Amniotic epithelial cell (primary cell): ENCODE data around the gene PTPN5.
A peak's percentile ranks its signal among the peaks of the same experiment; 100 is the strongest.

Source experiments
- DNase-seq: peaks from one replicate; pipeline ENCODE4 v3.0.0-alpha.2; 2010; ENCODE audit warnings: low read depth

The PTPN5 gene

DNA sequence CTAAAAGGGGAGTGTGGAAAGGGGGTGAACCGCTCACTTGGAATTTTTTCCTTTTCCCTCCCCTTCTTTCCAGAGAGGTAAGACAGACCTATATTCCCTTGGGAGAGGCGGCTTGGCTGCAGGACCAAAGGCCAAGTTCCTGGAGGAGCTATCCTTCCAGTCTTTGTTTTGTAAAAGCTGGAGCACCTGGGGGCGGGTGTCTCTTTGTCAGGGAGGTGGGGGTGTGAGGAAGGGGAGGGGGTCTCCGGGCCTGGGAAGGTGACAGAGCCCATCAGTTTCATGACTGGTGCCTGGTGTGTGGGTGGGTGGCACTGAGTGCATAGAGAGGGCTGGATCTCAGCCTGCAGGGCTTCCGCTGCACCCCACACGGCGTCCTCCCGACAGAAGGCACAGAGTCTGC is 18.5 kb downstream of the PTPN5 start:
- DNase-seq: no peak

DNA sequence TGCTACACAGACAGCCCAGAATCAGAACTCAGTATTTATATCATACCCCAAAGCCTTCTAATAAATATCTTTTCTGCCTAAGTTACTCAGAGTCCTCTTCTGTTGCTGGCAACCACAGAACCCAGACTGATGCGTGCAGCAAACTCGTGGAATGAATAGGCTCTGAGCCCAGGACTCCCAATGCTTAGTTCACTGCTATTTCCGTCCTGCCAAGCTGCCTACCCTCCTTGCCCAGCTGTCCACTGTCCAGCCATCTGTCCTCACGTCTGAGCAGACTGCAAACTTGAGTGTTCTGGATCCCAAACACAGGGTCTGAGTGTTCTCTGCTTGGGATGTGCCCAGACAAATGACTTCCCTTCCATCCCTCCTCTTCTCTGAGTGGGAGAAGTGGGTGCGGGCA is 19.4 kb downstream of the PTPN5 start:
- DNase-seq: no peak

DNA sequence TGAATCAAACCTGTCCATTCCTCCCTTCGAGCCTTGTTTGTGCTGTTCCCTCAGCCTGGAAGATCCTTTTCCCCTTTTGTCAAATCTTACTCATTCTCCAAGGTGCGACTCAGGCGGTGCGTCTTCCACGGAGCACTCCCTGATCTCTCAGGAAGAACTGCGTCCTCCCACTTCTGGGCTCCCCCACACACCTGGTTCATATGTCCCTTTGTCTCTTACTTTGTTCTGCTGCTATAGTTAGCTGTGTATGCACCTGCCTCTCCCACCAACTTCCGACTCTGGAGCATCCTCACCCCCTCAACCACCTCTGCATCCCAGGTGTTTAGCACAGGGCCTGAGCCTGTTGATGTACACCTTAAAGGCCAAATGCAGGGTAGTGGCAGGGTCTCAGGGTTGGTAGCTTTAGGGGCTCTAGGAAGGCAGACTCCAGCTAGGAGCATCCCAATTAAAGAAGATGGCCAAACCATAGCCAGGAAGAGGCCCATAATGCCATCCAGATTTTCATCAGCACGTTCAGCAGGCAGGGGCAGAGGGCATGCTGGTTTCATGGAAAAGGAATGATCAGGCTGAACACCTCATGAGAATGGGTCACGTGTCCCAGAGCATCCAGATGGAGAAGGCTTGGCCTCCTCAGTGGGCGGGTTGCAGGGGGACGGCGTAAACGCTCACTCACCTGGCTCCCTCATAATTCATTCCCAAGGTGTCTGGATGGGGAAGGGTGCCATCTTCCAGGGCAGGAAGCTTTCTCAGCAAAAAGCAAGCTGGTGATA is 20.1 kb downstream of the PTPN5 start:
- no peak for DNase-seq

DNA sequence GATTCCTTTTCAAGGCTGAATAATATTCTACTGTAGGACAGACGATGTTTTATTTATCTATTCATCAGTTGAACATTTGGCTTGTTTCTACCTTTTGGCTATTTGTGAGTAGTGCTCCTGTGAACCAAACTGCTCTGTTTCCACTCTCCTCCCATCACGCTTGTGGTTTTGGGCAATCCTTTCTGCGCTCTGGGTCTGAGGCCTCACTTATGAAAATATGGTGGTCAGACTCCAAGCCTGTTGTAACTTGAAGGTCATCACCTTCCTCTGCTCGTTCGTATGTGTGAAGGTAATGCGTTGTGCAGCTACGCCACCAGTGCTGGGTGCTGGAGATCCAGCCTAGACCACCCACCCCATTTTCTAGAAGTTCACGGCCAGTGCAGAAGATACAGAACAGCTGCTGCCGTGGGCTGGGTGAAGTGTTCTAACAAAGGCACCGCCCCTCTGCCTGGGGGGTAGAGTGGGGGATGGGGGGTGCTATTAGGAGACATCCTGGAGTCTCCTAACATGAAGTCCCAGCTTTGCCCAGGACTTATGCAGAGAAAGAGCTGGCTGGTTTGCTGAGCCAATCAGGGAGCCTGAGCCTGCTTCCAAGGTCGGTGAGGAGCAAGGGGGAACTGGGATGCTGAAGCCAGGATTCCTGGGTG is 21.0 kb downstream of the PTPN5 start:
- DNase-seq: no peak

DNA sequence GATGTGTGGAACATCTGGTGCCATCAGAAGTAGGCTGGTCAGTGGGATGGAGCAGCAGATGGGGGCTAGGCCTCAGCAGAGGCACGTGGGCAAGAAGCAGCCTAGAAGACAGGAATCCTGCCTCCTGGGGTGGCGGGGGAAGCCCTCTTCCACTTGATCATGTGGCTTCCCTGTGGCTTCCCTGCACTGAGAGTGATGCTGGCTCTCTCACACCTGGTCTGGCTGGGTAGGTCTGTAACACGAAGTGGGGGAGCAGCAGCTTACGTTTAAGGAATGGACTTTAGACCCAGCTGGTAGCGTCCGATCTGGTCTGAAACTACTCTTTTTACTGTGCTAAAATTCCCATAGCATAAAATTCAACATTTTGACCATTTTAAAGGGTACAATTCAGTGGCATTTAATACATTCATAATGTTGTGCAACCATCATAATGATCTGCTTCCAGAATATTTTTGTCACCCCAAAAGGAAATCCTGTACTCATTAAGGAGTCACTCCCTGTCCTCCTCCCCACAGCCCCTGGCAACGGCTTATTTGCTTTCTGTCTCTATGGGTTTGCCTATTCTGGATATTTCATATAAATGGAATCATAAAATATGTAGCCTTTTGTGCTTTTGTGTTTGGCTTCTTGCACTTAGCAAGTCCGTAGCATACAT is 21.7 kb downstream of the PTPN5 start:
- DNase-seq: no peak

DNA sequence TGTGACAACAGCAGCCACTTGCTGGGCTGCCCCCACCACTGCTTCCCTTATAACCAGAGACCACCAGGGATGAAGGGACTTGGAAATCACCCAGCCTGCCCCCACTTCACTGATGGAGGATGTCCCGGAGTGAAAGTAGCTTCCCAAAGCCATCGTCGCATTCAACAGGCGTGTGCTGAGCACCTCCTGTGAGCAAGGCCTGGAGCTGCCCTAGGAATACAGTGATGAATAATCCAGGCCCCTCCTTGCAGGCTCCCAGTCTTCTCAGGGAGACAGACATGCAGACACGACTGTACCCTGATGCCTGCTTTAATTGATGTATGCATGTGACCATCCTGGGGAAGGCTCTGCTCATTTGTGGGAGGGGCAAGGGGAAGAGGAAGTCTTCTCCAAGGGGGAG is 22.6 kb downstream of the PTPN5 start:
- DNase-seq: no peak

DNA sequence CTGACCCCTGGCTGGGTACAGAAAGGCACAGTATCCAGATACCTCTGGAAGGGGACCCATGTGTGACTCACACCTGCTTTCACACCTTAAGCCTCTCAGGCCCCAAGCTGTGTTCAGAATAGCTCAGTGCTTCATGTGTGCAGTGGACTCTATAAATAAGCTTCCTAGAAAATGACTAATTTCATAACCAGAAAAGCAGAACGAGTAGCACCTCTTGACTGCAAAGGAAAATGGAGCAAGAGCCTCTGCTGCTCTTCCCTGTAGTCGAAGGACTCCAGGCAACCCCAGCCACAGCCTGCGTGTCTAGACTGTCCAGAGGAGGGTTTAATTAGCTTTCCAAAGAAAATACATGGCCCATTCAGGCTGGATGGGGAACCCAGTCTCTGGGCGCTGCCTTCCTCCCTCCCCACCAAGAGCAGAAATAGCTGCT is 23.1 kb downstream of the PTPN5 start:
- no peak for DNase-seq

DNA sequence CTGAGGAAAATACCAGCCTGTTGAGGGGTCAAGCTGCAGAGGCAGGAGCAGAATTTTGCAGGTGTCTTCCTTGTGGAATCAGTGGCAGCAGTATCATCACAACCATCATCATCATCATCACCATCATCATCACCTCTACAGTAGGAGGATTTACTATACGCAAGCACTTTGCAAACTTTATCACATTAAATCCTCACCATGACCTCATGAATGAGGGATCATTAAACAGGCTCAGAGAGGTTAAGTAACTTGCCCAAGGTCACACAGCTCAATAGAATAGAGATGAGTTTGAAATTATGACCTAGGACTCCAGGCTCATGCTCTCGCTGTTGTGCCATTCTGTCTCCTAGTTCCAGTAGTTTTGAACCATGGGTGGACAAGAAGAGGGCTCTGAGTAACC is 25.6 kb downstream of the PTPN5 start:
- no peak for DNase-seq

DNA sequence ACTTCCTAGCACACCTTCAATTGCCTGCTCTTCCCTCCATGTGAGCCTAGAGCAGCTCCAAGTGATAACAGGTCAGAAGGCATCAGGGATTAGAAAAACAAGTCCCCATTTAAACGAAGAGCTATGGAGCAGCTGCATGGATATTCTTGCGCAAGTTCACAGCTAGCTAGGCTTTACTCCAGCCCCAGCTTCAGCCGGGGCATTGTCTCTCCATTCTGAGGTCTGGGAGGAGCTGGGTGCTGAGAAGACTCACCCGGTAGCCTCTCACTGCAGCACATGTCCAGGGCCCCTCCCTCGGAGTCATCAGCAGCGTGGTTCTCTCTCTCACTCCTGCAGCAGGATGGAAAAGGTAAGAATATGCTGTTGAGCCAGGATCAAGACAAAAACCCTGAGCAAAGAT is 26.0 kb downstream of the PTPN5 start:
- DNase-seq: peak; percentile 18

DNA sequence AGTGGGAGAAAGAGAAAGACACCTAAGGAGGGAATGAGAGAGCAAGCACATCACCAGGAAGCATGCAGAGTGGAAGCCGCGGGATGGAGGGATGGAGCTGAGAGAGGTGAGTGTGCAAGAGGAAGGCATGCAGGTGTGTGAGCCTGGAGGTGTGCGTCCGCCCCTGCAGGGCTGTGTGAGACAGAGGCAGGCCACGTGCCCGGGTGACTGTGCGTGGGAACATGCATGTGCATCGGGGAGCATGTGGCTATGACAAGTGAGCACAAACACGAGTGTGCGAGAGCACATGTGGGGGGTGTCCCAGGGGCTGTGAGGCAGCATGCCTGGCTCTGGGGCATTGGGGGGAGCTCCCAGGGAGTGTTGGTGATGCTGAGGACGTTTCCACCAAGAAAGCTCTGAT is 29.9 kb downstream of the PTPN5 start:
- DNase-seq: no peak

DNA sequence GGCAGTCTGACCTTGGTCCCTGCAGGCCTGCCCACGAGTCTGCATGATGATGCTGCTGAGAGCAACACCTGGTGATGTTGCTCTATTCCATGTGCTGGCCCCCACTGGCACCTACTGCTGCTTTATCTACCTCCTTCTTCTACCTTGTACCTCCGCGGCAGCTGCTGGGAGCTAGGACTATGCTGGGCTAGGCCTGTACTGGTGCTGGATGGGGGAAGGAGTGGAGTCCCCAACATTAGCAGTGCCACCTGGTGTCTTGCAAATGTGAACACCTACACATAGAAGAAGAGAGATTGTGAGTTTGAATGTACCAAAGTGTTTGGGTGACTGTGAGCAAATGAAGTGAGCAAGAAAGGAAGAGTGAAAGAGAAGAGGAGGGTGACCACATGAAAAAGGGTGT is 30.5 kb downstream of the PTPN5 start:
- no peak for DNase-seq

DNA sequence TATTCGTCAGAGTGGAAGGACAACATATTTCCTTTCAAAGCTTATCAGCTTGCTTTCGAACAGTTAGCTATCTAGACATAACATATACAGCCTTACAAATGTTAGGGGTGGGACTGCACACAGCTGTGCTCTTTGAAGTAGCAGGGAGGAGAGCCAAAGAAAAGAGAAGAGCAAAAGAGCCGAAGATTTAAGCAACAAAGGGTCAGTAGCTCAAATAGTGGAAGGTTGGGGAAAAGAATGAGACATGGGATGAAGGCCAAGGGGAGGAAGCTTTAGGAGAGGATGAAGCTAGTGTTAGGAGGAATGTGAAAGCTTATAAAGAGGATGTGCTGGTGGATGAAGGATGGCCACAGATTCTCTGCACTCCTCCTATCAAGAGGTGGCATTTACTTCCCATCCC is 33.8 kb downstream of the PTPN5 start:
- no peak for DNase-seq

DNA sequence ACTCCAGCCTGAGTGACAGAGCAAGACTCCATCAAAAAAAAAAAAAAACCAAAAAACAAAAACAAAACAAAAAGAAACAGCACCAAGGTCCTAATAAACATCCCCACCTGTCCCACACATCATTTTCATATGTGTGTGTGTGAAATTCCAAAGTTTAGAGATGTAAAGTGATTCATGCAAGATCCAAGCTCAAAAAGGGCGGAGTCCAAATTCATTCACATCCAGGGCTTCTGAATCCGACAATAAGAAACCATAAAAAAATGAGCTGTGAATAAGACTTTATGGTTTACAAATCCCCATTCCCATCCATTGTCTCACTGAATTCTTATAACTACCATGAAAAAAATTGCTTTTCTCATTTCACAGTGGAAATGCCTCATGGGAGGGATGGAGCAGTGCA is 34.7 kb downstream of the PTPN5 start:
- DNase-seq: no peak

DNA sequence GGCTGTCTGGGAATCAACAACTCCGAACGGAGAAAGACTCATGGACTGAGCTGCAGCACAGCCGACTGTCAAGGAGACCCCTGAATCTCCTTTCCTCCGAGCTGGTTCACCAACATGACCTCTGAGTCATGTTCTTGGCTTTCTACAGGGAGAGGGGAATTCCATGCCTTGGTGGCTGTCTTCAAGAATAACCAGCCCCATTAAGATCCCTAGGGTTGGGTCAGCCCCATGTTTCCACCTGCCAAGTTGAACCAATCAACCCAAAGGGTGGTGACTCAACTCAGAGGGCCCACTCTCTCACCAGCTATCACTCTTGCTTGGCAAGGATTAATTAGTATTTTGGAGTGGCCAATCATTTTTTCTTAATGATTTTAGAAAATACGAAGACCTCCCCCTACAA is 37.3 kb downstream of the PTPN5 start:
- no peak for DNase-seq

DNA sequence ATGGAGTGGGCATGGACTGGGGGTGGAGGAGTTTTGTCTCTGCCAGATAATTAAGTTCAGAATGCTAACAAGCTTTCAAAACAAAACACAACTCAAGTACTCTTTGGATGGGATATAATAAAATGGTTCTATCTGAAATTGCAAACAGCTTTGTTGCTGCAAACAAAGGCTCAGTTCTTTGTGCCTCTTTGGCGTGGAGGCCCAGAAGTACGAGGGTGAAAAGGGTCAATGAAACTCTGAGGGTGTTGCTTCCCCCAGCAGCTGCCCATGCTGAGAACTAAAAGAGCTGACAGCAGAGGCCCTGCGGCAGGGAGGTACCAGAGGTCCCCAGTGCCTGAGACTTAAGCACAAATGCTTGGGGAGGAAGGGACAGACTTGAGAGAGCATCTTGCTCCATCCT is 39.1 kb downstream of the PTPN5 start:
- no peak for DNase-seq

DNA sequence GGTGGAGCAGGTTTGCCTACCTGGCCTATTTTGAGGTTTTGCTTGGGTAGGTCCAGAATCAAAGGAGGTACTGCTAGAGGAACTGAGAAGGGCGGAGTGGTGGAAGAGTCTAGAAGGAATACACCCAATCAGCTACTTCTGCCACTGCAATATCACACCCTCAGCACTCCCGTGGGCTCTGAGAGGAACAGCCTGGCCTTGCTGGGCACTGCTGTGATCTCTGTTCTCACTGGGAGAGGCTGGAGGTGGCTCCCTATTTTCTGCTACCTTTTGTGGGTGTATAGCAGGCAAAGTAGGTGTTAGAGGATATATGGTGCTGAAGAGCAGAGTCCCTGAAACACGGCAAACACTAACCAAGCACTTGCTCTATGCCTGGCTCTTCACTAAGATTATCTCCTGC is 40.7 kb downstream of the PTPN5 start:
- DNase-seq: no peak

DNA sequence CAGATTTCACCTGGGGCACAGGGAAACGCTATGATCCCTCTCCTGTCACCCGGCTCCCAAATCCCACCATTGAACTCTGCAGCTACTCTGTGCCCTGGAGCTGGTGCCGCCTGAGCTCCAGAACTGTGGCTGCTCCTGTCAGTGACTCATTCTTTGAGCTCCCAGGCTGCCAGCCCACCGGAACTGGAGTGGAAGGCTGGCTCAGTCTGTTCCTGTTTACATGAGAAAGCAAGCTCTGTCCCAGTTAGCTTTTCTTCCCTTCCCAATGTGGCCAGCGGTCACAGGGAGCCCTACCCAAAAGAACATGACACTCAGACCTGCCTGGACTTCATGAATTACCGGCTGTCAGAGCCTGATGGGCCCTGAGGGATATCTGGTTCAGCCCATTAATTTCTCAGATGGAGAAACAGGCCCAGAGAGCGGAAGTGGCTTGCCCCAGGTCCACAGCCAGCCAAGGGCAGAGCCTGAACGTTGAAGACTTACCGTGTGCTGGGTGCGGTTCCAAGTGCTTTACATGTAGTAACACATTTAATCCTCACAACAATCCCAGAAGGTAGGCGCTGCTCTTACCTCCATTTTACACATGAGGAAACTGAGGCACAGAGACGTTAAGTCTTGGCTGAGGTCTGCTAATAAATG is 41.8 kb downstream of the PTPN5 start:
- DNase-seq: peak; percentile 77

DNA sequence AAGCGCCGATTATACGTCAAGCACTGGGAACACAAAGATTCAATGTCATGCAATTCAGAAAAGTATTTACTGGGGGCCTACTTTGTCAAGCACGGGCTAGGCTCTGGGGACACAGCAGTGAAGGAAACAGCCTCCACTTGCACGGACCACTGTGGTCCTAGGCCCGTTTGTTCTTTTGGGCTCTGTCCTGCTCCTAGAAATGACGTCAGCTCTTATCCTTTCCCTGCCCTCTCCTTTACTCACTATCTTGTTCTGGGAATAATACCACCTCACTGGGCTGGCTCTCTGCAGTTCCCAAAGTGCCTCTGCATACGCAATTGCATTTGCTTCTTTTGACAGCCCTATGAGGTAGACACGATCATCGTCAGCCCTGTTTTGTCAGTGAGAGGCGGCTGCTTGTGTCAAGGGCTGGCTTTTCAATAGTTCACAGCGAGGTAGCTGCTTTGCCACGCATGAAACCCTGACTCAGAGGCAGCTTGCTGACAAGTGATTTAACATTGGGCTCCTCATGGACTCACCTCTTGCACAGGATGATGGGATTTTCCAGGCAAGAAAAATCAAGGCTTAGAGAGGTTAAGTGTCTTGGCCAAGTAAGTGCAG is 42.7 kb downstream of the PTPN5 start:
- DNase-seq: peak; percentile 65

DNA sequence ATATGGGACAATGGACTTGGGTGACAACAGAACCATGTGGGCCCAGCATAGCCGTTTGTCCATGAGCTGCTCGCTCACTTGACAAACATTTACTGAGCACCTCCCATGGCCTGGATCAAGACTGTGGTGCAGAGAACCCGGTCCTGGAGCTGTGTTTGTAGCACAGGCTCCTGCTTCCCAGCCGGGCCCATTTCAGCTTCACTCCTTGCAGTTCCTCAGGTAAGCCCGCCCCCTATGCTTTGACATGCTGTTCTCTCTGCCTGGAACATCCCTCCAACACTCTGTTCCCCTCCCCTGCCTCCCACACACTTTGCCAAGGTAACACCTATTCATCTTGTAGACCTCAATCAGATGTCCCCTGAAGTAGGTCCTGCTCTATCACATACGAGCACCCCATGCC is 46.3 kb downstream of the PTPN5 start:
- DNase-seq: no peak

DNA sequence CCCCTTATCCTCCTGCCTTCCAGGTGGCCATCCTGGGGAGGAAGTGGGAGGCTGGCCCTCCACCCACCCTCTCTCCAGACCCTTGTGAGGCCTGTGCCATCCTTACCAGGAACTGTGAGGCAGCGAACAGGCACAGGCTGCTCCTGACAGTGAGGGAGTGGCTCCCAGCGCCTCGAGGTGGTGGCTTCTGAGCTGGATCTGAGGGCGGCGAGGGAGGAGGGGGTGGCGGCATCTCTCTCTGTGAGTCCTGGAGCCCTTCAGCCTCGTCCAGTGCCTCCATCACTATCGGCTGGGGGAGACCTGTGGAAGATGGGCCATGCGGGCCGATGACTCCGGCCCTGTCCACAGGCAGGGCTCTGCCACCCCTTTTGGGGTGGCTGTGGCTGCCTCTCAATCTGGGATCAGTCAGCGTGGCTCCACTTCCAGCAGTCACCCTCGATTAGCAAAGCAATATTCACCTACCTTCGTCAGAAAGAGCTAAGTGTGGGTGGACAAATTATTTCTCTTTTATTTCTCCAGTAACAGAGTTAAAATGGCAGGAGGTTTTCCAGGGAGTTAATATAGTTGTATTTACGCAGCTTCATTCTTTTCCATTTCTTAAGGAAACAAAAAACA is 47.6 kb downstream of the PTPN5 start:
- no peak for DNase-seq

DNA sequence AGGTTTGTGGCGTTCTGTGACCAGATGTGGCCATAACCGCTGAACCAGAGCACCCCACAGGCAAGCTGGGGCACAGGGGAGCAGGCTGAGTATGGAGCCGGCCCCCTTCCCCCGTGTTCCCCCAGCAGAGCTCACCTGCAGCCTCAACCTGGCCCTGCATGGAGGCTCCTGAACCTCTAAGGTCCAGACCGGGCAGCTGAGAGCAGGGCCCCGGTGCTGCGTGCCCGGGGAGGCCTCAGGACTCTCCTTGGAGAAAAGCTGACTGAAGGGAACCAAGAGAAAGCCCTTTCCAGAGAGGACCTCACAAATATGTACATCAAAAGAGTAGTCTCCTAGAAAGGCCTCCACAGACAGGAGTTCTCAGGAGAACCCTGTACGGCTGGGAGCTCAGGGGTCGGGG is 48.2 kb downstream of the PTPN5 start:
- DNase-seq: no peak

DNA sequence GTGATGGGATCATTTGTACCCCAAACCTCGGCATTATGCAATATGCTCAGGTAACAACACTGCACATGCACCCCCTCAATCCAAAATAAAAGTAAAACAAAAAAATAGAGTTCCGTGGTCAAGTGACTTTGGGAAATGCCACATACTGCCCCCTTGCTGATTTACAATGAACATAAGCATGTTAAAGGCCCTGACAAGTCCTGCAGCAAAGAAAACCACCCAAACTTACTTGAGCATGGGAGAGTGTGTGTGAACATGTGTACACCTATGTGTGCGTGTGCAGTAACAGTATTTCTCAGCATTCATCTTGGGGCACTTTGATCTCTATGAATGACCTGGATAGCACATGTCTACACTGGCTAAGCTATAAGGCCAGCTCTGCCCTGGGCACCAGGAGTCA is 49.8 kb downstream of the PTPN5 start:
- DNase-seq: no peak
